Panc1 (cell line): Measurements from ENCODE around the gene KLF15. TPM values are rescaled to one million over a fixed set of nuclear protein-coding genes. Genes with fewer than 3 reads are reported as not detected.

Source experiments
- ATAC-seq: fragments of 200-7000 bp; cut with Tn5 transposase; 2 replicates; pipeline ENCODE4 v1.9.1; 2020; ENCODE audit warnings: mild to moderate bottlenecking, moderate library complexity
- BruUV-seq: library from RNA; stranded (reverse); fragments of 400-500 nt; replicated peaks from 2 replicates; lab custom pipeline; 2021; lab: Mats Ljungman, UMichigan
- CTCF ChIA-PET: fragments of 300-600 bp; sonication (Branson Sonifier 250); formaldehyde crosslinking; loops from one replicate; lab custom pipeline; 2022; ENCODE audit warnings: antibody characterized with exemption; lab: Charles Lee
- POLR2A ChIA-PET: fragments of 300-600 bp; sonication (Branson Sonifier 250); formaldehyde crosslinking; loops from one replicate; lab custom pipeline; 2022; ENCODE audit warnings: antibody characterized with exemption; lab: Charles Lee
- DNase-seq: peaks from one replicate; pipeline ENCODE4 v3.0.0-alpha.2; 2010; ENCODE audit warnings: low read depth, low spot score
- H3K27ac ChIP-seq: 2 replicates; pipeline ENCODE4 v1.5.1; 2011; ENCODE audit warnings: mild to moderate bottlenecking, low read length, inconsistent platforms
- H3K27me3 ChIP-seq: fragments of 200-500 bp; sonication (Bioruptor generic); 2 replicates; pipeline ENCODE4 v1.6.0; 2014; ENCODE audit warnings: low read length, inconsistent platforms; ENCODE audit not compliant: control insufficient read depth, insufficient read depth
- H3K36me3 ChIP-seq: fragments of 200-500 bp; sonication (Bioruptor generic); 2 replicates; pipeline ENCODE4 v1.5.1; 2014; ENCODE audit warnings: inconsistent platforms, mild to moderate bottlenecking, low read length, moderate library complexity; ENCODE audit not compliant: control insufficient read depth, insufficient read depth
- H3K4me1 ChIP-seq: 2 replicates; pipeline ENCODE4 v1.5.1; 2011; ENCODE audit warnings: inconsistent platforms, mild to moderate bottlenecking, low read length, moderate library complexity; ENCODE audit not compliant: control insufficient read depth, insufficient read depth
- H3K4me3 ChIP-seq, 2 experiments: 2 replicates each; pipeline ENCODE4 v1.5.1; 2011 to 2012; ENCODE audit warnings: low read depth in 2 of 2, low read length in 2 of 2, mild to moderate bottlenecking in 2 of 2, inconsistent platforms in 1 of 2, moderate library complexity in 1 of 2
- H3K9me3 ChIP-seq: fragments of 200-500 bp; sonication (Bioruptor generic); 2 replicates; pipeline ENCODE4 v1.5.1; 2014; ENCODE audit warnings: low read depth, mild to moderate bottlenecking, inconsistent platforms, low read length, moderate library complexity; ENCODE audit not compliant: control insufficient read depth, insufficient read depth
- CTCF ChIP-seq: fragments of 450-650 bp; IDR thresholded peaks from 2 replicates; pipeline ENCODE4 v1.5.1; 2017; ENCODE audit warnings: mild to moderate bottlenecking
- POLR2AphosphoS5 ChIP-seq: IDR thresholded peaks from 2 replicates; pipeline ENCODE4 v1.6.1; 2012; ENCODE audit warnings: mild to moderate bottlenecking, low read depth, low read length, moderate library complexity
- REST ChIP-seq, 2 experiments: IDR thresholded peaks; 2 replicates each; pipeline ENCODE4 v1.6.1; 2011 to 2012; ENCODE audit warnings: low read depth in 2 of 2, control low read depth in 1 of 2, low read length in 1 of 2, mild to moderate bottlenecking in 1 of 2, moderate library complexity in 1 of 2; ENCODE audit not compliant: insufficient read depth in 1 of 2
- SIN3A ChIP-seq: IDR thresholded peaks from 2 replicates; pipeline ENCODE4 v1.6.1; 2012; ENCODE audit warnings: low read depth, mild to moderate bottlenecking, low read length, moderate library complexity, borderline replicate concordance; ENCODE audit not compliant: insufficient read depth
- TCF7L2 ChIP-seq: IDR thresholded peaks from 2 replicates; pipeline ENCODE4 v1.6.1; 2011; ENCODE audit warnings: mild to moderate bottlenecking, low read depth, low read length, inconsistent platforms
- in situ Hi-C: cut with HindIII; loops from 2 replicates; pipeline ENCODE4 v1.10.0; 2016; ENCODE audit warnings: low sequenced_read_pairs, low pct_unique_long_range_greater_than_20kb
- intact Hi-C: fragments of 100-400 bp; cut with micrococcal nuclease; formaldehyde crosslinking; loops from one replicate; pipeline ENCODE4 v1.10.0; 2022; ENCODE audit not compliant: unreplicated experiment
- total RNA-seq: library from RNA; stranded (reverse); gene quantifications from one replicate; pipeline ENCODE4 v1.2.1, GENCODE V29; 2021; ENCODE audit not compliant: unreplicated experiment

KLF15 gene
- total RNA-seq, 1 experiment from 2014 or later: 0.10 TPM

- intact Hi-C loops (no loop called here), in situ Hi-C loops (no loop called here)
- BruUV-seq: no TSS peak
- no peak for TF ChIP-seq POLR2AphosphoS5
- TF ChIP-seq SIN3A: no peak
- Histone ChIP-seq H3K27me3 (no peaks in the 10 kb centered on the region), H3K27ac (no peak overlapping the region), H3K36me3 (no peaks in the 10 kb centered on the region), H3K9me3 (no peaks in the 10 kb centered on the region), H3K4me3 (no peak overlapping the region), H3K4me1 (no peaks in the 10 kb centered on the region)
- ATAC-seq (no peak), DNase-seq (no peak)
- ChIA-PET CTCF (no interaction called here), POLR2A (interaction anchor here (0.6 kb wide), 1 partner anchor 148 kb away, joined by 3 read pairs; no protein-coding TSS in a partner anchor)
These were observed 44.0 kb downstream of the KLF15 start for GRCh38 chr3:126313166-126313565.

GRCh38 chr3:126312341-126312740 is 44.9 kb downstream of the KLF15 start:
- DNase-seq (no peak), ATAC-seq (no peak)
- Histone ChIP-seq H3K9me3 (no peaks in the 10 kb centered on the region), H3K4me3 (no peak overlapping the region), H3K27ac (no peak overlapping the region), H3K4me1 (no peaks in the 10 kb centered on the region), H3K27me3 (no peaks in the 10 kb centered on the region), H3K36me3 (no peaks in the 10 kb centered on the region)
- intact Hi-C loops (no loop called here), in situ Hi-C loops (no loop called here)
- TF ChIP-seq SIN3A: no peak
- no peak for TF ChIP-seq CTCF
- no peak for TF ChIP-seq TCF7L2
- TF ChIP-seq REST (IDR thresholded peaks at IDR 0.05; ENCODE audit: insufficient read depth in 1 of 2, low read depth in 2 of 2, low read length in 1 of 2): no peak
- no peak for TF ChIP-seq POLR2AphosphoS5
- BruUV-seq: no TSS peak
- CTCF ChIA-PET: no interaction called here
- POLR2A ChIA-PET: no interaction called here

- ChIA-PET POLR2A (no interaction called here), CTCF (no interaction called here)
- in situ Hi-C loops: no loop called here
These were observed 45.8 kb downstream of the KLF15 start for GRCh38 chr3:126311338-126311978.

More at GRCh38 chr3:126311338-126311978, 45.8 kb downstream of the KLF15 start:
- intact Hi-C loops: no loop called here
- H3K9me3 ChIP-seq: no peaks in the 10 kb centered on the region
- no peaks in the 10 kb centered on the region for H3K36me3 ChIP-seq
- H3K27ac ChIP-seq: no peak overlapping the region
- ATAC-seq (no peak), DNase-seq (no peak)
- no peaks in the 10 kb centered on the region for H3K27me3 ChIP-seq
- no peaks in the 10 kb centered on the region for H3K4me1 ChIP-seq
- BruUV-seq: no TSS peak
- H3K4me3 ChIP-seq: no peak overlapping the region
- no peak for TF ChIP-seq SIN3A
- TF ChIP-seq TCF7L2: no peak
- TF ChIP-seq REST (IDR thresholded peaks at IDR 0.05; ENCODE audit: insufficient read depth in 1 of 2, low read depth in 2 of 2, low read length in 1 of 2): no peak
- TF ChIP-seq CTCF: no peak
- no peak for TF ChIP-seq POLR2AphosphoS5
